MCF 10A (cell line): ENCODE measurements around the gene UCHL3. TPM values are rescaled to one million over a fixed set of nuclear protein-coding genes. Genes with fewer than 3 reads are reported as not detected.

ENCODE experiments used
- BruUV-seq: library from RNA; stranded (reverse); fragments of 400-500 nt; replicated peaks from 2 replicates; lab custom pipeline; 2021; lab: Mats Ljungman, UMichigan
- CTCF ChIA-PET: fragments of 300-600 bp; sonication (Branson Sonifier 250); formaldehyde crosslinking; extraction: SDS; loops from one replicate; lab custom pipeline; 2021; ENCODE audit warnings: antibody characterized with exemption, inconsistent platforms; lab: Yijun Ruan, JAX
- POLR2A ChIA-PET: fragments of 300-600, 350-650 bp; sonication (Branson Sonifier 250); formaldehyde crosslinking; extraction: SDS; loops from one replicate; lab custom pipeline; 2020; ENCODE audit warnings: antibody characterized with exemption, inconsistent platforms; lab: Yijun Ruan, JAX
- DNase-seq: peaks from one replicate; pipeline ENCODE4 v3.0.0-alpha.2; 2018; ENCODE audit not compliant: unreplicated experiment
- H3K27ac Mint-ChIP-seq: one replicate; pipeline ENCODE4 v1.8.0; 2022; ENCODE audit warnings: mild to moderate bottlenecking, low read depth, mixed read lengths; ENCODE audit not compliant: unreplicated experiment
- H3K27me3 Mint-ChIP-seq: one replicate; pipeline ENCODE4 v1.8.0; 2022; ENCODE audit warnings: mixed read lengths; ENCODE audit not compliant: insufficient read depth, unreplicated experiment
- H3K36me3 Mint-ChIP-seq: one replicate; pipeline ENCODE4 v1.8.0; 2022; ENCODE audit warnings: mild to moderate bottlenecking, moderate library complexity, mixed read lengths; ENCODE audit not compliant: insufficient read depth, unreplicated experiment
- H3K4me1 Mint-ChIP-seq: one replicate; pipeline ENCODE4 v1.8.0; 2022; ENCODE audit warnings: mixed read lengths; ENCODE audit not compliant: insufficient read depth, unreplicated experiment
- H3K4me3 Mint-ChIP-seq: one replicate; pipeline ENCODE4 v1.8.0; 2022; ENCODE audit warnings: mild to moderate bottlenecking, moderate library complexity, mixed read lengths; ENCODE audit not compliant: unreplicated experiment
- H3K9me3 Mint-ChIP-seq: one replicate; pipeline ENCODE4 v1.8.0; 2022; ENCODE audit warnings: mixed read lengths; ENCODE audit not compliant: unreplicated experiment
- intact Hi-C: fragments of 100-400 bp; cut with micrococcal nuclease; formaldehyde crosslinking; loops from 2 replicates; pipeline ENCODE4 v1.14.1; 2022
- total RNA-seq: library from RNA; stranded (reverse); gene quantifications from 2 replicates; pipeline ENCODE4 v1.2.3, GENCODE V29; 2022
- TF ChIP-seq, protein P1 (sequence below): fragments of 200-600 bp; IDR thresholded peaks from one replicate; pipeline ENCODE4 v1.8.0; 2022; ENCODE audit warnings: antibody characterized with exemption, mild to moderate bottlenecking; ENCODE audit not compliant: unreplicated experiment

The UCHL3 gene
- total RNA-seq, 1 experiment from 2014 or later: 79.3 TPM

GRCh38 chr13:75628801-75629200 lies 79.2 kb downstream of the UCHL3 start:
- no TSS peak for BruUV-seq
- ChIA-PET POLR2A (no interaction called here), CTCF (no interaction called here)

DNA sequence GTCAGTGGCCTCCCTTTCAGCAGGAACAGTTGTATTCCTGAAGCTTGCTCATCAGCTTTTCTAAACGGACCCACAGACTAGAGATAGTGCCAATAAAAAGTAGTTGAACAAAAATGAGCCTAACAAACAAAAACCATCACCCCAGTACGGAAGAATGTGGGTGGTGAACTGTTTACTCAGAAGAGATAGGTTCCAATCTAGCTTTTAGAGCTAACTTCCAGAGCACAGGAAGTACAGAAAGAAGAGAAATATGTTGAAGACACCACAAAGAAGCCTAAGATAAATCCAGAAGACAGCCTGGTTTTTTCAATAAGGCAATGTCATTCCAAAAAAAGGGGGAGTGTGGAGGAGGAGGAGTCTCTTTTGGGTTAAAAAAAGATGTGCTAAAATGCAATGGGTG lies 83.7 kb downstream of the UCHL3 start:
- no peak for DNase-seq
- intact Hi-C loops: no loop called here
- BruUV-seq: no TSS peak

More at GRCh38 chr13:75628801-75629200, 79.2 kb downstream of the UCHL3 start:
- no peaks in the 10 kb centered on the region for H3K4me1 Mint-ChIP-seq
- peak overlapping the region; percentile 9 for H3K27ac Mint-ChIP-seq
- DNase-seq: no peak
- H3K27me3 Mint-ChIP-seq: no peaks in the 10 kb centered on the region
- intact Hi-C loops: no loop called here
- peaks cover 36% of the 10 kb centered on the region for H3K36me3 Mint-ChIP-seq
- TF ChIP-seq, protein P1, sequence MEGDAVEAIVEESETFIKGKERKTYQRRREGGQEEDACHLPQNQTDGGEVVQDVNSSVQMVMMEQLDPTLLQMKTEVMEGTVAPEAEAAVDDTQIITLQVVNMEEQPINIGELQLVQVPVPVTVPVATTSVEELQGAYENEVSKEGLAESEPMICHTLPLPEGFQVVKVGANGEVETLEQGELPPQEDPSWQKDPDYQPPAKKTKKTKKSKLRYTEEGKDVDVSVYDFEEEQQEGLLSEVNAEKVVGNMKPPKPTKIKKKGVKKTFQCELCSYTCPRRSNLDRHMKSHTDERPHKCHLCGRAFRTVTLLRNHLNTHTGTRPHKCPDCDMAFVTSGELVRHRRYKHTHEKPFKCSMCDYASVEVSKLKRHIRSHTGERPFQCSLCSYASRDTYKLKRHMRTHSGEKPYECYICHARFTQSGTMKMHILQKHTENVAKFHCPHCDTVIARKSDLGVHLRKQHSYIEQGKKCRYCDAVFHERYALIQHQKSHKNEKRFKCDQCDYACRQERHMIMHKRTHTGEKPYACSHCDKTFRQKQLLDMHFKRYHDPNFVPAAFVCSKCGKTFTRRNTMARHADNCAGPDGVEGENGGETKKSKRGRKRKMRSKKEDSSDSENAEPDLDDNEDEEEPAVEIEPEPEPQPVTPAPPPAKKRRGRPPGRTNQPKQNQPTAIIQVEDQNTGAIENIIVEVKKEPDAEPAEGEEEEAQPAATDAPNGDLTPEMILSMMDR: no peak
- no peak overlapping the region for H3K4me3 Mint-ChIP-seq
- H3K9me3 Mint-ChIP-seq: no peaks in the 10 kb centered on the region

DNA sequence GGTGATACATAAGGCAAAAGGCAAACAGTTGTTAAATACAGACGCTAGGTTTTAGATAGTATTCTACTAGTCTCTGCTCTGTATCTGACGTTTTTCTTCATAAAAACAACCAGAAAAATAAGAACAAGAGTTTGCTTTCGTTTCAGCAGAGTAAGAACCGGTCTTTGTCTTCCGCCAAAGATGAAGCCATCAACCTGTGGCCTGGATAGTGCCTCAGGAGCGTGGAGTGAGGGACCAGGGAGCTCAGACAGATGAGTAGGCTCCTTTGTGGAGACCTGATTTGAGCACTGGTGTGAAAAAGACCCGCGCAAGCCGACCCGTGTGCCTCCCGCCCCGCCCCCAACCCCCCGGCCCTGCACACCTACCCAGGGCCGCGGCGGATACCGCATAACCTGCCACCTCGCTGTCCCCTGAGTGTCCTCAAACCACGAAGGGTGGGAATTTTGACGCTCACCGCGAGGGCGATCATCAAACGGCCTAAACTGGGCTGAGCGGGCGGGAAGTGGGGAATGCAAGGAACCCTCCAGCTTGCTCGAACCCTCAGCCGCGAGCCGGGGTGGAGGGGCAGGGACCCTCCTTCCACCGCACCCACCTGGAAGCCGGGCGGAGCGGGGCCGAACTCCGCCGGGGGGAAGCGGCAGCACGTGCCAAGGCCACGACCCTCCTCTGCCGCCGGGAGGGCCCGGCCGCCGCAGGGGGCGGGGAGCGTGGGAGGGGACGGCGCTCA lies 85.7 kb downstream of the UCHL3 start:
- no peaks in the 10 kb centered on the region for H3K27me3 Mint-ChIP-seq
- CTCF ChIA-PET: interaction anchor here (1.2 kb wide), 1 partner anchor 20 kb away, joined by 3 read pairs; no protein-coding TSS in a partner anchor
- H3K4me1 Mint-ChIP-seq: no peaks in the 10 kb centered on the region
- intact Hi-C loops: no loop called here
- no peak for DNase-seq
- BruUV-seq: no TSS peak
- no peaks in the 10 kb centered on the region for H3K36me3 Mint-ChIP-seq
- TF ChIP-seq, protein P1: no peak
- H3K4me3 Mint-ChIP-seq: peak overlapping the region; percentile 68
- POLR2A ChIA-PET: interaction anchor here (0.8 to 1.1 kb wide), 2 partner anchors 40 kb away, joined by 3 to 4 read pairs; no protein-coding TSS in a partner anchor
- no peaks in the 10 kb centered on the region for H3K9me3 Mint-ChIP-seq
- H3K27ac Mint-ChIP-seq: no peak overlapping the region

More for the DNA sequence above, 83.7 kb downstream of the UCHL3 start:
- no peak overlapping the region for H3K27ac Mint-ChIP-seq
- H3K9me3 Mint-ChIP-seq: no peaks in the 10 kb centered on the region
- H3K4me1 Mint-ChIP-seq: no peaks in the 10 kb centered on the region
- H3K36me3 Mint-ChIP-seq: peaks cover under 1% of the 10 kb centered on the region
- no peak overlapping the region for H3K4me3 Mint-ChIP-seq
- H3K27me3 Mint-ChIP-seq: no peaks in the 10 kb centered on the region
- ChIA-PET CTCF (interaction anchor here (0.7 kb wide), 1 partner anchor 564 kb away, joined by 3 read pairs; no protein-coding TSS in a partner anchor), POLR2A (no interaction called here)
- TF ChIP-seq, protein P1: no peak

GRCh38 chr13:75635828-75636435 lies 86.3 kb downstream of the UCHL3 start, which contains the start of gene LMO7:
Gene LMO7, plus strand, starts transcription at chr13:75636330. Its CDS starts 328 bp downstream, at chr13:75636658.
- no TSS peak for BruUV-seq
- peak; percentile 49 for DNase-seq
- CTCF ChIA-PET: interaction anchor here (1.2 kb wide), 1 partner anchor 20 kb away, joined by 3 read pairs; no protein-coding TSS in a partner anchor
- intact Hi-C loops: no loop called here
- Mint-ChIP-seq H3K36me3 (no peaks in the 10 kb centered on the region), H3K4me1 (no peaks in the 10 kb centered on the region), H3K9me3 (no peaks in the 10 kb centered on the region), H3K27ac (no peak within 1 kb of the TSS), H3K4me3 (peak within 1 kb of the TSS; percentile 68), H3K27me3 (no peaks in the 10 kb centered on the region)
- POLR2A ChIA-PET: interaction anchor here (0.8 kb wide), 1 partner anchor 40 kb away, joined by 3 read pairs; no protein-coding TSS in a partner anchor
- TF ChIP-seq, protein P1: no peak
